HEK293 (cell line): ENCODE measurements around the gene PRIMPOL.

Experiments used
- CTCF ChIA-PET: fragments of 350-600 bp; formaldehyde crosslinking; extraction: SDS; loops from one replicate; lab custom pipeline; 2021; ENCODE audit warnings: antibody characterized with exemption; lab: Yijun Ruan, JAX
- POLR2A ChIA-PET: fragments of 300-600 bp; formaldehyde crosslinking; extraction: SDS; loops from one replicate; lab custom pipeline; 2020; ENCODE audit warnings: antibody characterized with exemption, inconsistent platforms; lab: Yijun Ruan, JAX
- H3K27ac ChIP-seq: fragments of 200-500 bp; sonication (Bioruptor generic); 2 replicates; pipeline ENCODE4 v1.5.1; 2014; ENCODE audit warnings: low read depth, low read length, control low read depth, inconsistent platforms; ENCODE audit errors: extremely low read depth
- H3K36me3 ChIP-seq, 2 experiments: fragments of 200-500 bp in 1 of 2; sonication (Bioruptor generic) in 1 of 2; 1 replicate in 1 of 2; 2 replicates in 1 of 2; pipeline ENCODE4 v1.5.1; 2014 to 2017; ENCODE audit warnings: inconsistent platforms in 2 of 2, low read length in 2 of 2; ENCODE audit not compliant: control insufficient read depth in 2 of 2, insufficient read depth in 1 of 2
- H3K4me1 ChIP-seq: fragments of 200-500 bp; sonication (Bioruptor generic); 2 replicates; pipeline ENCODE4 v1.5.1; 2014; ENCODE audit warnings: mild to moderate bottlenecking, low read length, inconsistent platforms; ENCODE audit not compliant: control insufficient read depth, insufficient read depth
- H3K4me3 ChIP-seq: 2 replicates; pipeline ENCODE4 v1.5.1; 2011; ENCODE audit warnings: low read depth, mild to moderate bottlenecking, control low read depth, low read length, moderate library complexity
- H3K9me3 ChIP-seq: fragments of 200-500 bp; sonication (Bioruptor generic); 2 replicates; pipeline ENCODE4 v1.5.1; 2014; ENCODE audit warnings: low read depth, low read length, inconsistent platforms; ENCODE audit not compliant: control insufficient read depth, insufficient read depth
- SCRT1 ChIP-seq: fragments of 450-650 bp; formaldehyde crosslinking; IDR thresholded peaks from 2 replicates; pipeline ENCODE4 v1.5.1; 2016; ENCODE audit warnings: missing biosample characterization, missing genetic modification characterization, borderline replicate concordance
- SCRT2 ChIP-seq: fragments of 450-650 bp; formaldehyde crosslinking; IDR thresholded peaks from 2 replicates; pipeline ENCODE4 v1.5.1; 2016; ENCODE audit warnings: missing biosample characterization, missing genetic modification characterization
- ZNF324 ChIP-seq: fragments of 450-650 bp; formaldehyde crosslinking; IDR thresholded peaks from 2 replicates; pipeline ENCODE4 v1.5.1; 2016; ENCODE audit warnings: missing biosample characterization, missing genetic modification characterization
- ZNF366 ChIP-seq: fragments of 450-650 bp; formaldehyde crosslinking; conservative IDR thresholded peaks from 2 replicates; pipeline ENCODE4 v1.5.1; 2016; ENCODE audit warnings: missing biosample characterization, missing genetic modification characterization
- ZNF514 ChIP-seq: fragments of 450-650 bp; formaldehyde crosslinking; IDR thresholded peaks from 2 replicates; pipeline ENCODE4 v1.5.1; 2016; ENCODE audit warnings: missing biosample characterization, missing genetic modification characterization
- ZNF521 ChIP-seq: fragments of 450-650 bp; formaldehyde crosslinking; IDR thresholded peaks from 2 replicates; pipeline ENCODE4 v1.5.1; 2017; ENCODE audit warnings: missing biosample characterization, mild to moderate bottlenecking, missing genetic modification characterization
- ZNF548 ChIP-seq: fragments of 450-650 bp; formaldehyde crosslinking; IDR thresholded peaks from 2 replicates; pipeline ENCODE4 v1.5.1; 2016; ENCODE audit warnings: missing biosample characterization, missing genetic modification characterization
- ZNF580 ChIP-seq: fragments of 450-650 bp; formaldehyde crosslinking; IDR thresholded peaks from 2 replicates; pipeline ENCODE4 v1.5.1; 2016; ENCODE audit warnings: missing biosample characterization, missing genetic modification characterization
- ZNF707 ChIP-seq: fragments of 450-650 bp; formaldehyde crosslinking; IDR thresholded peaks from 2 replicates; pipeline ENCODE4 v1.5.1; 2016; ENCODE audit warnings: missing biosample characterization, missing genetic modification characterization
- TF ChIP-seq, protein P1 (sequence below): fragments of 450-650 bp; formaldehyde crosslinking; IDR thresholded peaks from 2 replicates; pipeline ENCODE4 v1.5.1; 2016; ENCODE audit warnings: missing biosample characterization, missing genetic modification characterization
- TF ChIP-seq, protein P2 (sequence below): fragments of 450-650 bp; formaldehyde crosslinking; conservative IDR thresholded peaks from 2 replicates; pipeline ENCODE4 v1.5.1; 2016; ENCODE audit warnings: low read depth, missing biosample characterization, missing genetic modification characterization

Gene PRIMPOL

DNA sequence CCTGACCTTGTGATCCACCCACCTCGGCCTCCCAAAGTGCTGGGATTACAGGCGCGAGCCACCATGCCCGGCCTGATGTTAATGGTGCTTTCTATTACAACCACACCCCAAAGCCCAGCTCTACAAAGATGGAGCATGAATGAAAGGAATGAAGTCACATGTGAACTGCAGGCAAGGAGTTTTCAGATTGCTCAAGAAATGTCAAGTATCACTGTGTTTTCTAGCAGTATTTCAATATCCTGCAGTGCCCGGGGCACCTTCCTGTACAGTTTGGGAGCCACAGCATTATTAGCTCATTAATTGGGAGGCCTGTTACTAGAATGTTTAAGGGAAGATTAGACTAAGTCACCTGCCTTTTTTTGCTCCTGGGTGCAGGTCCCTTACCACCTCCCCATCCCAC is 40.1 kb downstream of the PRIMPOL start:
- H3K36me3 ChIP-seq, result peaks cover 6 to 38% of the 10 kb centered on the region in 2 experiments
- H3K4me3 ChIP-seq, result no peak overlapping the region
- ChIA-PET POLR2A (no interaction called here), CTCF (no interaction called here)
- no peak overlapping the region for H3K27ac ChIP-seq
- H3K9me3 ChIP-seq, result no peaks in the 10 kb centered on the region
- no peak for TF ChIP-seq ZNF514
- H3K4me1 ChIP-seq, result no peaks in the 10 kb centered on the region

DNA sequence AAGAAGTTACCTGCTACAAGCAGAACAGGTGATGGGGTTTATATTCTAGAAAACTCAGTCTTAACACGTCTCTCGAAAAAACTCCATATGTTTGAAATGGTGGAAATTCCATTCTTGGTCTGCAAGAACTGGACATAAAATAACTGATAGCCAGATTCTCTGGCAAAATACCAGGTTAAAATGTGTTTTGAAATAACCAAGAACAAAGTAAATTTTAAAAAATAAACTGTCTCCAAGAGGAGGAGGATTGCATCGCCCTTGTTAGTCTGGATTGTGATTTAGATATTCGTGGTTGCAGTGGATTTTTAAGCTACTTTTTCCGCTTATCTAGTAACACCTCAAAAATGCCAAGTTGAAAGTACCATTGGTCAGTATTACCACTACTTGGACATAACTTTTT is 43.5 kb downstream of the PRIMPOL start:
- no peak overlapping the region for H3K4me3 ChIP-seq
- no peaks in the 10 kb centered on the region for H3K9me3 ChIP-seq
- H3K36me3 ChIP-seq, result peaks cover 19 to 56% of the 10 kb centered on the region in 2 experiments
- H3K4me1 ChIP-seq, result no peaks in the 10 kb centered on the region
- ChIA-PET POLR2A (no interaction called here), CTCF (no interaction called here)
- TF ChIP-seq, protein P1, sequence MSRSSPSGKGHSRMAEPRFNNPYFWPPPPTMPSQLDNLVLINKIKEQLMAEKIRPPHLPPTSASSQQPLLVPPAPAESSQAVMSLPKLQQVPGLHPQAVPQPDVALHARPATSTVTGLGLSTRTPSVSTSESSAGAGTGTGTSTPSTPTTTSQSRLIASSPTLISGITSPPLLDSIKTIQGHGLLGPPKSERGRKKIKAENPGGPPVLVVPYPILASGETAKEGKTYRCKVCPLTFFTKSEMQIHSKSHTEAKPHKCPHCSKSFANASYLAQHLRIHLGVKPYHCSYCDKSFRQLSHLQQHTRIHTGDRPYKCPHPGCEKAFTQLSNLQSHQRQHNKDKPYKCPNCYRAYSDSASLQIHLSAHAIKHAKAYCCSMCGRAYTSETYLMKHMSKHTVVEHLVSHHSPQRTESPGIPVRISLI (tag by site-specific recombination), result no peak
- TF ChIP-seq, protein P2, sequence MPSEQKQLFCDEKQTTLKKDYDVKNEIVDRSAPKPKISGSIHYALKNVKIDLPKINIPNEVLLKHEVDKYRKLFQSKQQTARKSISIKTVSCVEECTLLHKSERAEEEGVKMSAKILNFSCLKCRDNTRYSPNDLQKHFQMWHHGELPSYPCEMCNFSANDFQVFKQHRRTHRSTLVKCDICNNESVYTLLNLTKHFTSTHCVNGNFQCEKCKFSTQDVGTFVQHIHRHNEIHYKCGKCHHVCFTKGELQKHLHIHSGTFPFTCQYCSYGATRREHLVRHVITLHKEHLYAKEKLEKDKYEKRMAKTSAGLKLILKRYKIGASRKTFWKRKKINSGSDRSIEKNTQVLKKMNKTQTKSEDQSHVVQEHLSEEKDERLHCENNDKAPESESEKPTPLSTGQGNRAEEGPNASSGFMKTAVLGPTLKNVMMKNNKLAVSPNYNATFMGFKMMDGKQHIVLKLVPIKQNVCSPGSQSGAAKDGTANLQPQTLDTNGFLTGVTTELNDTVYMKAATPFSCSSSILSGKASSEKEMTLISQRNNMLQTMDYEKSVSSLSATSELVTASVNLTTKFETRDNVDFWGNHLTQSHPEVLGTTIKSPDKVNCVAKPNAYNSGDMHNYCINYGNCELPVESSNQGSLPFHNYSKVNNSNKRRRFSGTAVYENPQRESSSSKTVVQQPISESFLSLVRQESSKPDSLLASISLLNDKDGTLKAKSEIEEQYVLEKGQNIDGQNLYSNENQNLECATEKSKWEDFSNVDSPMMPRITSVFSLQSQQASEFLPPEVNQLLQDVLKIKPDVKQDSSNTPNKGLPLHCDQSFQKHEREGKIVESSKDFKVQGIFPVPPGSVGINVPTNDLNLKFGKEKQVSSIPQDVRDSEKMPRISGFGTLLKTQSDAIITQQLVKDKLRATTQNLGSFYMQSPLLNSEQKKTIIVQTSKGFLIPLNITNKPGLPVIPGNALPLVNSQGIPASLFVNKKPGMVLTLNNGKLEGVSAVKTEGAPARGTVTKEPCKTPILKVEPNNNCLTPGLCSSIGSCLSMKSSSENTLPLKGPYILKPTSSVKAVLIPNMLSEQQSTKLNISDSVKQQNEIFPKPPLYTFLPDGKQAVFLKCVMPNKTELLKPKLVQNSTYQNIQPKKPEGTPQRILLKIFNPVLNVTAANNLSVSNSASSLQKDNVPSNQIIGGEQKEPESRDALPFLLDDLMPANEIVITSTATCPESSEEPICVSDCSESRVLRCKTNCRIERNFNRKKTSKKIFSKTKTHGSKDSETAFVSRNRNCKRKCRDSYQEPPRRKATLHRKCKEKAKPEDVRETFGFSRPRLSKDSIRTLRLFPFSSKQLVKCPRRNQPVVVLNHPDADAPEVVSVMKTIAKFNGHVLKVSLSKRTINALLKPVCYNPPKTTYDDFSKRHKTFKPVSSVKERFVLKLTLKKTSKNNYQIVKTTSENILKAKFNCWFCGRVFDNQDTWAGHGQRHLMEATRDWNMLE (tag by site-specific recombination), result no peak
- TF ChIP-seq ZNF707 (no peak), ZNF324 (tag by site-specific recombination) (no peak), ZNF521 (tag by site-specific recombination) (no peak), ZNF548 (tag by site-specific recombination) (no peak), ZNF366 (tag by site-specific recombination) (no peak)
- no peak overlapping the region for H3K27ac ChIP-seq

DNA sequence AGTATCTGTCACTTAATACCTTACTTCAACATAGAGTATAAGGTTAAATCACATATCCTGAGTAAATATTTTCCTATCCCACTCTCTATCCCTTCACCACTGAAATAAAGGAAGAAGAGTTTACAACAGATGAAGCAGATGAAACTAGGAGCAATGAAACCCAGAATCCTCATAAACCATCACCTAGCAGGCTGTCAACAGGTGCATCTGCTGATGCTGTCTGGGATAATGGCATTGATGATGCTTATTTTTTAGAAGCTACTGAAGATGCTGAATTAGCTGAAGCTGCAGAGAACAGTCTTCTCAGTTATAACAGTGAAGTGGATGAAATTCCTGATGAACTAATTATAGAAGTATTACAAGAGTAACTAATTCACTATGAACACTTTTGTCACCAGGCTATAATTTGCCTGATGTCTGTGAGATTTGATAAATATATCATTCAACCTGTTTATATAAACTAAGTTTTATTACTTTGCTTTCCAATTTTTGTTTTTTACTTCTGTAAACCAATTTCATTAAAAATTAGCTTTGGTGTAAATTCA is 44.9 kb downstream of the PRIMPOL start:
- ChIA-PET CTCF (no interaction called here), POLR2A (no interaction called here)
- peak; percentile 55; the same call in 1 of the 2 replicates for TF ChIP-seq SCRT1 (tag by site-specific recombination)
- peak; percentile 78 for TF ChIP-seq SCRT2
- no peak for TF ChIP-seq ZNF580 (tag by site-specific recombination)
- Histone ChIP-seq H3K4me1 (no peaks in the 10 kb centered on the region), H3K27ac (no peak overlapping the region), H3K9me3 (no peaks in the 10 kb centered on the region), H3K4me3 (no peak overlapping the region), H3K36me3 (peaks cover 19 to 61% of the 10 kb centered on the region in 2 experiments)
